ENCODE measurements around the gene RAB4B. TPM values are rescaled to one million over a fixed set of nuclear protein-coding genes. Genes with fewer than 3 reads are reported as not detected.

The RAB4B gene
- total RNA-seq, 1 donor from 2014 or later = 20.7 TPM

Other genes starting within 250 kb of the RAB4B start
- gene SHKBP1, start 201.4 kb upstream of the RAB4B start, total RNA-seq = 102 and 114 TPM in 2 replicates
- gene LTBP4, start 176.9 kb upstream of the RAB4B start, total RNA-seq = 25.4 TPM in 2 replicates
- 14.6 and 20.9 TPM in 2 replicates for gene NUMBL, start 87.6 kb upstream of the RAB4B start, total RNA-seq
- gene COQ8B, start 61.4 kb upstream of the RAB4B start, total RNA-seq = 55.8 and 58.6 TPM in 2 replicates
- gene ITPKC, start 61.1 kb upstream of the RAB4B start, total RNA-seq = 20.1 and 20.7 TPM in 2 replicates
- gene ACTMAP, start 27.8 kb upstream of the RAB4B start, total RNA-seq = 21.1 and 22.5 TPM in 2 replicates
- gene SNRPA, start 27.0 kb upstream of the RAB4B start, total RNA-seq = 111 and 126 TPM in 2 replicates
- 4.6 and 8.5 TPM in 2 replicates for gene MIA, start 2.7 kb upstream of the RAB4B start, total RNA-seq
- gene EGLN2, start 20.9 kb downstream of the RAB4B start, total RNA-seq = 107 and 110 TPM in 2 replicates
- not detected in 2 replicates for gene CYP2A6, start 72.2 kb downstream of the RAB4B start, total RNA-seq
- not detected in 2 replicates for gene CYP2A7, start 104.0 kb downstream of the RAB4B start, total RNA-seq
- 2.0 and 3.0 TPM in 2 replicates for gene CYP2B6, start 213.0 kb downstream of the RAB4B start, total RNA-seq

Data from progenitor cell of endocrine pancreas (in vitro differentiated cells).